SKM-1 (cell line): ENCODE data around the gene EPHB6.

Experiments
- DNase-seq: peaks from one replicate; lab custom pipeline; 2025; ENCODE audit not compliant: unreplicated experiment; lab: John Stamatoyannopoulos, UW

EPHB6 gene

GRCh38 chr7:142917447-142917846 lies 62.6 kb downstream of the EPHB6 start:
- no peak for DNase-seq

GRCh38 chr7:142918901-142919300 lies 64.0 kb downstream of the EPHB6 start:
- DNase-seq: no peak

GRCh38 chr7:142919656-142920055 lies 64.8 kb downstream of the EPHB6 start:
- DNase-seq: no peak
